ENCODE measurements around the gene RPP30.

Gene RPP30

DNA sequence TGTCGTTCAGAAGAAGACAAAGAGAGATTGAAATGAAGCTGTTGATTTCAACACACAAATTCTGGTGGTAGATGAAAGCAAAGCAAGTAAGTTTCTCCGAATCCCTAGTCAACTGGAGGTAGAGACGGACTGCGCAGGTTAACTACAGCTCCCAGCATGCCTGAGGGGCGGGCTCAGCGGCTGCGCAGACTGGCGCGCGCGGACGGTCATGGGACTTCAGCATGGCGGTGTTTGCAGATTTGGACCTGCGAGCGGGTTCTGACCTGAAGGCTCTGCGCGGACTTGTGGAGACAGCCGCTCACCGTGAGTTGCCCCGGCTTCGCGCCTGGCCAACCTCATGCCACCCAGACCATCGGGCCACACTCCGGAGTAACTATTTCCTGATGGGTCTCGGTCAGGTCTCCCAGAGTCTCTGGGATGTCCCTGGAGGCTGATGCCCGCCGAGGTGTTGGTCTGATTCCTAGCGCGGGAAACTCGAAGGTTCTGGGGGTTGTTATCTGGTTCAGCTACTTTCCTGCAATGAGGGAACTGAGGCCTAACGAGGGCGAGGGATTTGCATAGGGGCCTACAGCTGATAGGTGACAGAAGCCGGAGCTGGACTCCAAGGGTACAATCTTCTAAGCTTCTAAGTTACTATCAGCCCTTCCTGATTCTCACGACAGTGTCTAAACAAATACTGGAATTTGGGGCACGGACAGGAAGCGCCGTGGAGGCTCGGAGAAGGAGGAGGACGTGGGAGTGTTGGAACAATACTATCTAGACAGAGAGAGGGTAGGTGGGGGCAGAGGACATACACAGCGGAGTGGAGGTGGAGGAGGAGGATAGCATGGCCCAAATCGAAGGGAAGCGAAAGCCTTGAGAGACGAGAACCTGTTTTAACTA, at the start of gene RPP30:
Gene RPP30 (plus strand): TSS at position 209 of the 882 bp plus-strand sequence. CDS start 13 bp downstream, at position 222.
- Mint-ChIP-seq H3K27ac (peak within 1 kb of the TSS; percentile 68 to 82 (median 79)), H3K9me3 (peaks cover 17% of the 10 kb centered on the region), H3K4me1 (peaks cover 21% of the 10 kb centered on the region), H3K27me3 (ENCODE audit: low read depth) (peaks cover 10% of the 10 kb centered on the region), H3K36me3 (ENCODE audit: low read depth) (peaks cover 9% of the 10 kb centered on the region), H3K4me3 (peak within 1 kb of the TSS; percentile 95 to 97 (median 97))
- TF ChIP-seq, protein P1, sequence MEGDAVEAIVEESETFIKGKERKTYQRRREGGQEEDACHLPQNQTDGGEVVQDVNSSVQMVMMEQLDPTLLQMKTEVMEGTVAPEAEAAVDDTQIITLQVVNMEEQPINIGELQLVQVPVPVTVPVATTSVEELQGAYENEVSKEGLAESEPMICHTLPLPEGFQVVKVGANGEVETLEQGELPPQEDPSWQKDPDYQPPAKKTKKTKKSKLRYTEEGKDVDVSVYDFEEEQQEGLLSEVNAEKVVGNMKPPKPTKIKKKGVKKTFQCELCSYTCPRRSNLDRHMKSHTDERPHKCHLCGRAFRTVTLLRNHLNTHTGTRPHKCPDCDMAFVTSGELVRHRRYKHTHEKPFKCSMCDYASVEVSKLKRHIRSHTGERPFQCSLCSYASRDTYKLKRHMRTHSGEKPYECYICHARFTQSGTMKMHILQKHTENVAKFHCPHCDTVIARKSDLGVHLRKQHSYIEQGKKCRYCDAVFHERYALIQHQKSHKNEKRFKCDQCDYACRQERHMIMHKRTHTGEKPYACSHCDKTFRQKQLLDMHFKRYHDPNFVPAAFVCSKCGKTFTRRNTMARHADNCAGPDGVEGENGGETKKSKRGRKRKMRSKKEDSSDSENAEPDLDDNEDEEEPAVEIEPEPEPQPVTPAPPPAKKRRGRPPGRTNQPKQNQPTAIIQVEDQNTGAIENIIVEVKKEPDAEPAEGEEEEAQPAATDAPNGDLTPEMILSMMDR (IDR thresholded peaks at IDR 0.05; ENCODE audit: unreplicated experiment in 3 of 3): no peak

DNA sequence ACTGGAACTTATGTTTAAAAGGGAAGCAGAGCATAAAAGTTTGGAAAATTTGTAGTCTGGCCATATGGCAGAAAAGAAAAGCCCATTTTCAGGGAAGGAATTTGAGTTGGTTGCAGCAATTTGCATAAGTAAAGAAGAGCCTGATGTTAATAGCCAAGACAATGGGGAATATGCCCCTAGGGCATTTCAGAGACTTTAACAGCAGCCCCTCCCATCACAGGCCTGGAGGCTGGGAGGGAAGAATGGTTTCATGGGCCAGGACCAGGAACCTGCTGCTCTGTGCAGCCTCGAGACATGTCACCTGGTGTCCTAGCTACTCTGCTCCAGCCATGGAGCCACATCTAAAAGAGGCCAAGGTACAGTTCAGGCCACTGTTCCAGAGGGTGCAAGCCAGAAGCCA, 49.3 kb upstream of the RPP30 start:
- Mint-ChIP-seq H3K4me1 (no peaks in the 10 kb centered on the region), H3K36me3 (ENCODE audit: low read depth) (no peaks in the 10 kb centered on the region), H3K27me3 (ENCODE audit: low read depth) (peaks cover 1% of the 10 kb centered on the region), H3K9me3 (peaks cover 18% of the 10 kb centered on the region), H3K4me3 (no peak overlapping the region), H3K27ac (no peak overlapping the region)
- TF ChIP-seq, protein P1 (IDR thresholded peaks at IDR 0.05; ENCODE audit: unreplicated experiment in 3 of 3): no peak

DNA sequence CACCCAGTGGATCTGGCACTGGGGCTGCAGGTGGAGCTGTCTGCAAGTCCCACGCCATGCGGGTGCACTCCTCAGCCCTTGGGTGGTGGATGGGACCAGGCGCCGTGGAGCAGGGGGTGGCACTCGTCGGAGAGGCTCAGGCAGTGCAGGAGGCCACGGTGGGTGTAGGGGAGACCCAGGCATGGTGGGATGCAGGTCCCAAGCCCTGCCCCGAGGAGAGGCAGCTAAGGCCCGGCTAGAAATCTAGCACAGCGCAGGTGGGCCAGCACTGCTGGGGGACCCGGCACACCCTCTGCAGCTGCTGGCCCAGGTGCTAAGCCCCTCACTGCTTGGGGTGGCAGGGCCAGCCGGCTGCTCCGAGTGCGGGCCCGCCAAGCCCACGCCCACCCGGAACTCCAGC, 39.7 kb upstream of the RPP30 start:
- H3K27me3 Mint-ChIP-seq (ENCODE audit: low read depth): no peaks in the 10 kb centered on the region
- H3K4me3 Mint-ChIP-seq: no peak overlapping the region
- H3K36me3 Mint-ChIP-seq (ENCODE audit: low read depth): no peaks in the 10 kb centered on the region
- no peaks in the 10 kb centered on the region for H3K4me1 Mint-ChIP-seq
- H3K9me3 Mint-ChIP-seq: peaks cover 4% of the 10 kb centered on the region
- TF ChIP-seq, protein P1 (IDR thresholded peaks at IDR 0.05; ENCODE audit: unreplicated experiment in 3 of 3): no peak
- H3K27ac Mint-ChIP-seq: no peak overlapping the region

DNA sequence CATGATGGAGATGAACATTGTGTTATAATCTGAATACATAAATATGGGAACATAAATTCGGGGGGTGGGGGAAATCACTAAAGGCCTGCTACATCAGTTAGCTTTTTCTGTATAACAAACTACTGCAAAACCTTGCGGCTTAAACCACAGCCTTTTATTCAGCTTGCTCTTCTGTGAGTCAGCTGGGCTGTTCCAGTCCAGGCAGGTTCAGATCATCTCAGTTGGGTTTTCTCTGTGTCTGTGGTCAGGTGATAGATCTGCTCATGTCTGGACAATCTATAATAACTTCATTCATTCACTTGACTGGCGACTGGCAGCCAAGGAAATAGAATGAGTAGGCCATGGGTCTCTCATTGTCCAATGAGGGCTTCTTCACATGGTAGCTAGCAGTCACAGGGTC, 37.4 kb upstream of the RPP30 start:
- Mint-ChIP-seq H3K27ac (no peak overlapping the region), H3K9me3 (no peaks in the 10 kb centered on the region), H3K4me3 (no peak overlapping the region), H3K27me3 (ENCODE audit: low read depth) (peaks cover 4% of the 10 kb centered on the region), H3K36me3 (ENCODE audit: low read depth) (no peaks in the 10 kb centered on the region), H3K4me1 (no peaks in the 10 kb centered on the region)
- TF ChIP-seq, protein P1 (IDR thresholded peaks at IDR 0.05; ENCODE audit: unreplicated experiment in 3 of 3): no peak

DNA sequence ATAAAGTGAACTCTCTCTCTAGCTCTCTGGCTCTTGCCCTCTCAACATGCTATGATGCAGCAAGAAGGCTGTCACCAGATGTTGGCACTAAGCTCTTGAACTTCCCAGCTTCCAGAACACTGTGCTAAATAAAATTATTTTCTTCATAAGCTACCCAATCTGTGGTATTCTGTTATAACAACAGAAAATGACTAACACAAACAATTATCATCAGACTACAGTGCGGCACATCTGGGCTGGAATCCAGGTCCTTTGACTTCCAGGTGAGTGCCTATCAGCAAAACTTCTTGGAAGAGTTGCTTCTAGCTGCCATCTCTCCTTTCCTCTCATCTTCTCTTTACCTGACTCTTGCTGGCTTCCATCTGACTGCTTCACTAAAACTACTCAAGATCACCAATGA, 34.3 kb upstream of the RPP30 start:
- Mint-ChIP-seq H3K9me3 (no peaks in the 10 kb centered on the region), H3K4me1 (no peaks in the 10 kb centered on the region), H3K4me3 (no peak overlapping the region), H3K27ac (no peak overlapping the region), H3K27me3 (ENCODE audit: low read depth) (peaks cover 4% of the 10 kb centered on the region), H3K36me3 (ENCODE audit: low read depth) (no peaks in the 10 kb centered on the region)
- TF ChIP-seq, protein P1 (IDR thresholded peaks at IDR 0.05; ENCODE audit: unreplicated experiment in 3 of 3): no peak

DNA sequence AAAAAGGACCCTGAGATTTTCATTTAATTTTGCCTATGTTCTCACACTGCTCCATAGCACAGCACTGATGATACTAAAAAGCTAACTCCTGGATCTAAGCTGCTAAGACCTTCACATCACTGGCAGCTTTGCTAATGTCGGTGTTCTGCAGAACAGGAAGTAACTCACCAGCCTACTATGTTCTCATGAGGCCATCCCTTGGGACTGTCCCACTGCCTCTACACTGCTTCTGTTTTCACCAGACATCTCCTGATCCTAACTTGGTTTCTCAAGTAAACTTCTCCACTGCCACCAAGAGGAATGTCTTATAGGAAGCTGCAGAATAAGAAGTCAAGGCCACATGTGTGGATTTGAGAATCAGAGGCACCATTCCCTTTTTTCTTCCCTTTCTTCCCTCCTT, 29.0 kb upstream of the RPP30 start:
- TF ChIP-seq, protein P1 (IDR thresholded peaks at IDR 0.05; ENCODE audit: unreplicated experiment in 3 of 3): no peak
- peaks cover 4% of the 10 kb centered on the region for H3K27me3 Mint-ChIP-seq (ENCODE audit: low read depth)
- H3K4me3 Mint-ChIP-seq: no peak overlapping the region
- no peaks in the 10 kb centered on the region for H3K36me3 Mint-ChIP-seq (ENCODE audit: low read depth)
- peaks cover 5% of the 10 kb centered on the region for H3K9me3 Mint-ChIP-seq
- H3K4me1 Mint-ChIP-seq: no peaks in the 10 kb centered on the region
- no peak overlapping the region for H3K27ac Mint-ChIP-seq

All from nephron (organoid).